D721Med (cell line): Measurements from ENCODE around the gene PDE3A.

Experiments used
- DNase-seq: peaks from one replicate; pipeline ENCODE4 v3.0.0; 2011; ENCODE audit warnings: low spot score; ENCODE audit not compliant: insufficient read length
- FAIRE-seq: peaks from 2 replicates; lab custom pipeline; 2011; peaks lifted over from hg19 to GRCh38; lab: Jason Lieb, UNC
- CTCF ChIP-seq: IDR thresholded peaks from 2 replicates; pipeline ENCODE4 v1.5.1; 2012; ENCODE audit warnings: mild to moderate bottlenecking, control low read depth; ENCODE audit not compliant: insufficient read depth; ENCODE audit errors: missing control alignments

Gene PDE3A

GRCh38 chr12:20585913-20586312 lies 217.6 kb downstream of the PDE3A start:
- no peak for TF ChIP-seq CTCF
- DNase-seq: no peak
- no peak for FAIRE-seq

- no peak for TF ChIP-seq CTCF
- no peak for FAIRE-seq
- no peak for DNase-seq
Observed at GRCh38 chr12:20588042-20588441, 219.7 kb downstream of the PDE3A start.

- DNase-seq (no peak), FAIRE-seq (no peak)
- no peak for TF ChIP-seq CTCF
Observed at GRCh38 chr12:20590570-20590969, 222.2 kb downstream of the PDE3A start.

- DNase-seq (no peak), FAIRE-seq (no peak)
- no peak for TF ChIP-seq CTCF
Observed at GRCh38 chr12:20592556-20592955, 224.2 kb downstream of the PDE3A start.

- DNase-seq (no peak), FAIRE-seq (no peak)
- TF ChIP-seq CTCF: no peak
Observed at GRCh38 chr12:20593611-20594010, 225.3 kb downstream of the PDE3A start.

- FAIRE-seq (no peak), DNase-seq (no peak)
- no peak for TF ChIP-seq CTCF
Observed at GRCh38 chr12:20596061-20596460, 227.7 kb downstream of the PDE3A start.

GRCh38 chr12:20599757-20600156 lies 231.4 kb downstream of the PDE3A start:
- no peak for FAIRE-seq
- no peak for DNase-seq

More at GRCh38 chr12:20599757-20600156, 231.4 kb downstream of the PDE3A start:
- no peak for TF ChIP-seq CTCF
